ENCODE data around the gene PDXK. TPM values are rescaled to one million over a fixed set of nuclear protein-coding genes. Genes with fewer than 3 reads are reported as not detected.

PDXK gene
- total and polyA plus RNA-seq, 2 of the 8 experiments (the other 6 are each of a cell fraction or from before 2014, with no cell fraction given): 78.0 to 112 TPM

GRCh38 chr21:43771698-43772424 lies 52.9 kb downstream of the PDXK start:
- 90% methylated on average over 13 of the region's 13 CpGs; no CpG with 5 or more reads in 1 of the 2 experiments for WGBS, 2 experiments (ENCODE audit: extremely low coverage in 1 of 2, insufficient coverage in 1 of 2, insufficient read length in 1 of 2, insufficient replicate concordance in 2 of 2, low coverage in 1 of 2, low lambda C conversion rate in 2 of 2, missing lambda C conversion rate in 1 of 2)
- H3K9me3 ChIP-seq (ENCODE audit: insufficient read depth in 2 of 2, low read depth in 1 of 2, low read length in 1 of 2): no peaks in the 10 kb centered on the region
- H2BK120ac ChIP-seq (replicated peaks; ENCODE audit: low read depth, low read length): no peak overlapping the region
- ChIA-PET CTCF (ENCODE audit: partially characterized antibody) (interaction anchor here (1.2 to 2.8 kb wide), 4 partner anchors 10 to 39 kb away, joined by 3 to 9 read pairs (median 6); partner anchors contain the start of gene RRP1), POLR2A (ENCODE audit: partially characterized antibody) (interaction anchor here (0.9 to 5.2 kb wide), 11 partner anchors 10 to 68 kb away, joined by 3 to 28 read pairs (median 4); partner anchors contain the start of gene RRP1)
- H3K18ac ChIP-seq (ENCODE audit: extremely low read depth, low read length): no peak overlapping the region; the same call in 1 of the 2 replicates
- no peak overlapping the region for H3K4ac ChIP-seq (replicated peaks; ENCODE audit: insufficient read length, low read depth, low read length)
- H3K79me1 ChIP-seq (ENCODE audit: low read depth, low read length): no peaks in the 10 kb centered on the region; the same call in 1 of the 2 replicates
- H2AFZ ChIP-seq (ENCODE audit: low read length): no peak overlapping the region
- no peak overlapping the region for H2AK5ac ChIP-seq (ENCODE audit: low read depth, low read length)
- H3K36me3 ChIP-seq (ENCODE audit: control insufficient read depth in 2 of 4, insufficient read depth in 4 of 4, low read length in 3 of 4): peaks cover 8 to 17% (median 10%) of the 10 kb centered on the region in 4 experiments; a peak in 6 of 8 replicates
- H3K9ac ChIP-seq (replicated peaks in 1 of 4; ENCODE audit: extremely low read depth in 1 of 4, low read depth in 3 of 4, low read length in 3 of 4): no peak overlapping the region
- no peak overlapping the region for H4K91ac ChIP-seq (replicated peaks; ENCODE audit: insufficient read length, low read length)
- 0 out of 2 replicates have a peak overlapping the region, but pooled peaks have one; percentile 81 for H2BK12ac ChIP-seq (ENCODE audit: low read depth, low read length)
- H2BK5ac ChIP-seq (ENCODE audit: low read depth, low read length): peak overlapping the region; percentile 77; the same call in 1 of the 2 replicates
- H3K56ac ChIP-seq (replicated peaks; ENCODE audit: insufficient read length, low read depth, low read length): no peak overlapping the region
- no peak overlapping the region for H2BK15ac ChIP-seq (ENCODE audit: low read length)
- H3K27me3 ChIP-seq (replicated peaks in 1 of 4; ENCODE audit: control insufficient read depth in 3 of 4, extremely low read depth in 1 of 4, insufficient read depth in 3 of 4, low read length in 3 of 4): no peaks in the 10 kb centered on the region
- peaks cover 0 to 19% of the 10 kb centered on the region in 2 experiments; a peak in 1 of 4 replicates for H3K79me2 ChIP-seq (ENCODE audit: control insufficient read depth in 1 of 2, insufficient read depth in 2 of 2, low read length in 2 of 2)
- H4K20me1 ChIP-seq (replicated peaks in 1 of 2; ENCODE audit: control insufficient read depth in 1 of 2, insufficient read depth in 2 of 2, low read length in 2 of 2): peaks cover 0 to 6% of the 10 kb centered on the region in 2 experiments
- no peak overlapping the region for H3K27ac ChIP-seq (ENCODE audit: low read depth, low read length)
- H3K4me1 ChIP-seq (replicated peaks in 1 of 4; ENCODE audit: control insufficient read depth in 3 of 4, insufficient read depth in 4 of 4, low read length in 3 of 4): peaks cover 0 to 23% (median 15%) of the 10 kb centered on the region in 4 experiments; a peak in 6 of 7 replicates
- H3K23ac ChIP-seq (ENCODE audit: insufficient read length): no peak overlapping the region
- no peak for FAIRE-seq
- peak overlapping the region in 1 of 4 experiments; percentile 9; a peak in 1 of 8 replicates for H3K4me3 ChIP-seq (ENCODE audit: extremely low read depth in 1 of 4, insufficient read depth in 2 of 4, low read depth in 3 of 4, low read length in 4 of 4)
- H3K23me2 ChIP-seq (ENCODE audit: low read depth, low read length): peaks cover 4% of the 10 kb centered on the region; the same call in 1 of the 2 replicates
- H2BK20ac ChIP-seq (ENCODE audit: low read length): 0 out of 2 replicates have a peak overlapping the region, but pooled peaks have one; percentile 48
- TF ChIP-seq TAF1 (IDR thresholded peaks at IDR 0.05; ENCODE audit: low read depth, low read length) (no peak), ZNF274 (IDR thresholded peaks at IDR 0.05; ENCODE audit: borderline replicate concordance, extremely low read depth, low read length) (no peak), BRCA1 (IDR thresholded peaks at IDR 0.05; ENCODE audit: low read depth, low read length) (no peak), GABPA (IDR thresholded peaks at IDR 0.05; ENCODE audit: borderline replicate concordance, insufficient read depth, low read length) (no peak), TBP (IDR thresholded peaks at IDR 0.05; ENCODE audit: low read depth, low read length) (no peak), POU5F1 (IDR thresholded peaks at IDR 0.05; ENCODE audit: low read depth, low read length) (no peak), KDM1A (IDR thresholded peaks at IDR 0.05; ENCODE audit: borderline replicate concordance, low read length) (no peak)
- DNase-seq (ENCODE audit: low read depth in 1 of 2, low spot score in 2 of 2): no peak
- H4K8ac ChIP-seq (ENCODE audit: extremely low read depth, insufficient read depth, low read length): no peak overlapping the region
- H3K14ac ChIP-seq (ENCODE audit: insufficient read length): no peak overlapping the region
- no peak overlapping the region for H4K5ac ChIP-seq (ENCODE audit: insufficient read length, low read depth, low read length)
- H3K4me2 ChIP-seq (ENCODE audit: insufficient read depth in 1 of 2, low read depth in 2 of 2, low read length in 2 of 2): no peak overlapping the region

Data from H1 (cell line).